Measurements from ENCODE around the gene PRR11. TPM values are rescaled to one million over a fixed set of nuclear protein-coding genes. Genes with fewer than 3 reads are reported as not detected.

Gene PRR11
- total and polyA plus RNA-seq, 2 of the 8 experiments (the other 6 are each of a cell fraction or from before 2014, with no cell fraction given), result 32.7 to 83.0 TPM

DNA sequence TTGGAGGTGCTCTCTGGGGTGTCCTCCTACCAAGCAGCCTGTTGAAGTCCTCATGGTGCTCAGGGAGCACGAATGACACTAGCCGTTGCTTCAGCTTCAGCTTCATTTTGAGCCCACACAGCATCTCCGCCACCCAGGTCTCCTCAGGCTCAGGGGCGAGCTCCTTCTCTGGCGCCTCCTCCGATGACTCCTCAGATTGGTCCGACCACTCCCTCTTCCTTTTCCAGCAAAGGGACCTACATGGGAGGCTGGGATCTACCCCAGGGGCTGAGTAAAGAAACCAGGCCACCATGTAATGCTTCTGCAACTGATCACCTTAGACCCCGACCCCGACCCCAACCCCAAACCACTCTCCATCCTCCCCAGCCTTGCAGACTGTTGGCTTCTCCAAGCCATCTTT, 25.9 kb downstream of the PRR11 start:
- Histone ChIP-seq H4K91ac (replicated peaks; ENCODE audit: insufficient read length, low read length) (no peak overlapping the region), H3K9me3 (ENCODE audit: insufficient read depth in 2 of 2, low read depth in 1 of 2, low read length in 1 of 2) (no peaks in the 10 kb centered on the region), H2BK120ac (replicated peaks; ENCODE audit: low read depth, low read length) (no peak overlapping the region), H4K8ac (ENCODE audit: extremely low read depth, insufficient read depth, low read length) (no peak overlapping the region), H2BK20ac (ENCODE audit: low read length) (no peak overlapping the region), H3K79me1 (ENCODE audit: low read depth, low read length) (no peaks in the 10 kb centered on the region; the same call in 1 of the 2 replicates), H3K14ac (ENCODE audit: insufficient read length) (no peak overlapping the region), H3K4me3 (ENCODE audit: extremely low read depth in 1 of 4, insufficient read depth in 2 of 4, low read depth in 3 of 4, low read length in 4 of 4) (no peak overlapping the region), H3K4me2 (ENCODE audit: insufficient read depth in 1 of 2, low read depth in 2 of 2, low read length in 2 of 2) (no peak overlapping the region), H2BK15ac (ENCODE audit: low read length) (no peak overlapping the region), H3K4ac (replicated peaks; ENCODE audit: insufficient read length, low read depth, low read length) (no peak overlapping the region), H3K27ac (ENCODE audit: low read depth, low read length) (no peak overlapping the region), H4K20me1 (replicated peaks in 1 of 2; ENCODE audit: control insufficient read depth in 1 of 2, insufficient read depth in 2 of 2, low read length in 2 of 2) (peaks cover 0 to 2% of the 10 kb centered on the region in 2 experiments), H4K5ac (ENCODE audit: insufficient read length, low read depth, low read length) (no peak overlapping the region), H3K23me2 (ENCODE audit: low read depth, low read length) (no peaks in the 10 kb centered on the region), H3K9ac (replicated peaks in 1 of 4; ENCODE audit: extremely low read depth in 1 of 4, low read depth in 3 of 4, low read length in 3 of 4) (no peak overlapping the region), H2AK5ac (ENCODE audit: low read depth, low read length) (no peak overlapping the region), H2AFZ (ENCODE audit: low read length) (no peak overlapping the region), H3K27me3 (replicated peaks in 1 of 4; ENCODE audit: control insufficient read depth in 3 of 4, extremely low read depth in 1 of 4, insufficient read depth in 3 of 4, low read length in 3 of 4) (no peaks in the 10 kb centered on the region), H2BK5ac (ENCODE audit: low read depth, low read length) (no peak overlapping the region), H3K4me1 (replicated peaks in 1 of 4; ENCODE audit: control insufficient read depth in 3 of 4, insufficient read depth in 4 of 4, low read length in 3 of 4) (no peaks in the 10 kb centered on the region), H3K23ac (ENCODE audit: insufficient read length) (no peak overlapping the region), H3K56ac (replicated peaks; ENCODE audit: insufficient read length, low read depth, low read length) (no peak overlapping the region), H3K36me3 (ENCODE audit: control insufficient read depth in 2 of 4, insufficient read depth in 4 of 4, low read length in 3 of 4) (peaks cover 0 to 11% (median 6%) of the 10 kb centered on the region in 4 experiments; a peak in 7 of 8 replicates), H2BK12ac (ENCODE audit: low read depth, low read length) (no peak overlapping the region), H3K79me2 (ENCODE audit: control insufficient read depth in 1 of 2, insufficient read depth in 2 of 2, low read length in 2 of 2) (no peaks in the 10 kb centered on the region), H3K18ac (ENCODE audit: extremely low read depth, low read length) (no peak overlapping the region)
- WGBS, 2 experiments (ENCODE audit: extremely low coverage in 1 of 2, insufficient coverage in 1 of 2, insufficient read length in 1 of 2, insufficient replicate concordance in 2 of 2, low coverage in 1 of 2, low lambda C conversion rate in 2 of 2, missing lambda C conversion rate in 1 of 2), result 85% methylated on average over 3 of the region's 9 CpGs; no CpG with 5 or more reads in 1 of the 2 experiments
- FAIRE-seq, result no peak
- CTCF ChIA-PET (ENCODE audit: partially characterized antibody), result interaction anchor here (1.4 kb wide), 2 partner anchors 14 to 17 kb away, joined by 3 read pairs; no protein-coding TSS in a partner anchor
- POLR2A ChIA-PET (ENCODE audit: partially characterized antibody), result no interaction called here
- DNase-seq (ENCODE audit: low read depth in 1 of 2, low spot score in 2 of 2), result no peak
- TF ChIP-seq RAD21 (IDR thresholded peaks at IDR 0.05 in 1 of 2, conservative IDR thresholded peaks at IDR 0.05 in 1 of 2; ENCODE audit: low read depth in 2 of 2, low read length in 2 of 2) (no peak), PHF8 (conservative IDR thresholded peaks at IDR 0.05; ENCODE audit: low read depth, low read length) (no peak), HDAC2 (IDR thresholded peaks at IDR 0.05; ENCODE audit: borderline replicate concordance in 1 of 2, low read depth in 2 of 2, low read length in 2 of 2) (no peak), SUZ12 (IDR thresholded peaks at IDR 0.05; ENCODE audit: low read length) (no peak), FOSL1 (IDR thresholded peaks at IDR 0.05; ENCODE audit: insufficient read depth, low read depth, low read length) (no peak), CREB1 (IDR thresholded peaks at IDR 0.05) (no peak), TAF1 (IDR thresholded peaks at IDR 0.05; ENCODE audit: low read depth, low read length) (no peak), EZH2 (IDR thresholded peaks at IDR 0.05; ENCODE audit: low read depth, low read length, severe bottlenecking) (no peak), EP300 (IDR thresholded peaks at IDR 0.05; ENCODE audit: borderline replicate concordance in 1 of 2, low read depth in 2 of 2, low read length in 2 of 2) (no peak), SIRT6 (IDR thresholded peaks at IDR 0.05; ENCODE audit: low read length) (no peak), BCL11A (IDR thresholded peaks at IDR 0.05; ENCODE audit: low read depth in 2 of 2, low read length in 2 of 2) (no peak), RBBP5 (IDR thresholded peaks at IDR 0.05; ENCODE audit: borderline replicate concordance, low read depth, low read length) (no peak), KDM1A (IDR thresholded peaks at IDR 0.05; ENCODE audit: borderline replicate concordance, low read length) (no peak), CHD2 (IDR thresholded peaks at IDR 0.05; ENCODE audit: low read length) (no peak)

Data from H1 (cell line).